K562 (cell line): ENCODE measurements around the gene FYTTD1. TPM values are rescaled to one million over a fixed set of nuclear protein-coding genes. Genes with fewer than 3 reads are reported as not detected.
A peak's percentile ranks its signal among the peaks of the same experiment; 100 is the strongest.

Experiments
- BRD4 ChIP-seq: fragments of 200-600 bp; sonication (generic); IDR thresholded peaks from 2 replicates; pipeline ENCODE4 v1.6.1; 2017; ENCODE audit warnings: inconsistent platforms
- CBFA2T2 ChIP-seq: fragments of 450-650 bp; conservative IDR thresholded peaks from 2 replicates; pipeline ENCODE4 v1.6.1; 2017; ENCODE audit warnings: mild to moderate bottlenecking
- ESRRA ChIP-seq: fragments of 450-650 bp; IDR thresholded peaks from 2 replicates; pipeline ENCODE4 v1.6.1; 2014; ENCODE audit warnings: low read depth, mild to moderate bottlenecking, moderate library complexity, borderline replicate concordance
- EZH2 ChIP-seq: IDR thresholded peaks from 2 replicates; pipeline ENCODE4 v1.6.1; 2012; ENCODE audit warnings: low read depth, mild to moderate bottlenecking, inconsistent platforms, low read length, borderline replicate concordance
- GATAD2A ChIP-seq: fragments of 450-650 bp; IDR thresholded peaks from 2 replicates; pipeline ENCODE4 v1.6.1; 2017
- HMGXB4 ChIP-seq: sonication (generic); formaldehyde crosslinking; IDR thresholded peaks from 2 replicates; pipeline ENCODE4 v1.8.1; 2023; ENCODE audit warnings: mild to moderate bottlenecking, missing genetic modification reagents
- RCOR1 ChIP-seq, 2 experiments: IDR thresholded peaks; 2 replicates each; pipeline ENCODE4 v1.6.1; 2012; ENCODE audit warnings: low read depth in 2 of 2, low read length in 2 of 2, borderline replicate concordance in 1 of 2, improper control_type of control experiment in 1 of 2
- RERE ChIP-seq: sonication (generic); formaldehyde crosslinking; IDR thresholded peaks from 2 replicates; pipeline ENCODE4 v1.8.0; 2023; ENCODE audit warnings: missing genetic modification reagents, mild to moderate bottlenecking, borderline replicate concordance
- RREB1 ChIP-seq: fragments of 250-450 bp; sonication (Bioruptor Pico); IDR thresholded peaks from 2 replicates; pipeline ENCODE4 v1.4.0; 2020
- ZBTB12 ChIP-seq: fragments of 250-450 bp; sonication (Bioruptor Pico); IDR thresholded peaks from 2 replicates; pipeline ENCODE4 v1.4.0; 2020
- ZNF584 ChIP-seq: fragments of 200-800 bp; sonication (Bioruptor generic); IDR thresholded peaks from 2 replicates; pipeline ENCODE4 v1.6.1; 2016; ENCODE audit warnings: low read depth, mild to moderate bottlenecking, missing genetic modification characterization, missing compliant biosample characterization
- polyA plus RNA-seq, 8 experiments: library from polyadenylated mRNA; depleted of rRNA in 4 of 8; stranded (reverse) in 5 of 8; unstranded in 3 of 8; fragments of >200 nt; fragmentation: Nextera tagmentation in 2 of 8; fragmentation: Illumina TruSeq in 1 of 8; extraction: Ambion mirVana in 2 of 8; extraction: Trizol in 1 of 8; gene quantifications; 2 replicates each; pipeline versions ENCODE4 v1.2.1 to v1.2.3, GENCODE V29; 2011 to 2014; ENCODE audit warnings: inconsistent platforms in 1 of 8, missing spikeins in 1 of 8
- total RNA-seq, 7 experiments: library from RNA; depleted of rRNA in 6 of 7; stranded (reverse); fragments of >200 nt in 6 of 7; fragmentation: Illumina TruSeq in 2 of 7; extraction: Trizol in 2 of 7; gene quantifications; 2 replicates each; pipeline versions ENCODE4 v1.2.1 to v1.2.3, GENCODE V29; 2011 to 2021; ENCODE audit warnings: low replicate concordance in 1 of 7

FYTTD1 gene
- total and polyA plus RNA-seq, 9 of the 15 experiments (the other 6 are each of a cell fraction or from before 2014, with no cell fraction given), result 35.7 to 106 (median 76.3) TPM

GRCh38 chr3:197750396-197750831 lies 731 bp downstream of the FYTTD1 start (continued):
- TF ChIP-seq CBFA2T2, result no peak
- no peak for TF ChIP-seq EZH2
- 0 out of 2 replicates have a peak, but pooled peaks have one; percentile 2 for TF ChIP-seq RERE (CRISPR knock-in tag)
- no peak for TF ChIP-seq RREB1 (CRISPR knock-in tag)
- no peak for TF ChIP-seq GATAD2A
- no peak for TF ChIP-seq ESRRA
- TF ChIP-seq BRD4, result 0 out of 2 replicates have a peak, but pooled peaks have one; percentile 18
- no peak for TF ChIP-seq HMGXB4 (CRISPR knock-in tag)
- no peak for TF ChIP-seq ZNF584 (CRISPR knock-in tag)
- no peak for TF ChIP-seq RCOR1 (IDR thresholded peaks at IDR 0.05; ENCODE audit: borderline replicate concordance in 1 of 2, low read depth in 2 of 2, low read length in 2 of 2)
- TF ChIP-seq ZBTB12 (CRISPR knock-in tag), result no peak
